Osteocyte (in vitro differentiated cells): Measurements from ENCODE around the gene PMM2. TPM values are rescaled to one million over a fixed set of nuclear protein-coding genes. Genes with fewer than 3 reads are reported as not detected.

Experiments
- DNase-seq: peaks from one replicate; pipeline ENCODE4 v3.0.0; 2021; ENCODE audit warnings: mixed read lengths; ENCODE audit not compliant: unreplicated experiment; ENCODE audit errors: extremely low spot score
- H3K27ac Mint-ChIP-seq: one replicate; pipeline ENCODE4 v1.8.0; 2021; ENCODE audit warnings: mild to moderate bottlenecking, mixed read lengths; ENCODE audit not compliant: unreplicated experiment
- H3K27me3 Mint-ChIP-seq: one replicate; pipeline ENCODE4 v1.8.0; 2021; ENCODE audit warnings: mixed read lengths; ENCODE audit not compliant: unreplicated experiment
- H3K36me3 Mint-ChIP-seq: one replicate; pipeline ENCODE4 v1.8.0; 2021; ENCODE audit warnings: mixed read lengths; ENCODE audit not compliant: unreplicated experiment
- H3K4me1 Mint-ChIP-seq: one replicate; pipeline ENCODE4 v1.8.0; 2021; ENCODE audit warnings: mixed read lengths; ENCODE audit not compliant: unreplicated experiment
- H3K4me3 Mint-ChIP-seq: one replicate; pipeline ENCODE4 v1.8.0; 2021; ENCODE audit warnings: mild to moderate bottlenecking, moderate library complexity, mixed read lengths; ENCODE audit not compliant: unreplicated experiment
- H3K9me3 Mint-ChIP-seq: one replicate; pipeline ENCODE4 v1.8.0; 2021; ENCODE audit warnings: mixed read lengths; ENCODE audit not compliant: unreplicated experiment
- total RNA-seq: library from RNA; stranded (reverse); gene quantifications from 2 replicates; pipeline ENCODE4 v1.2.1, GENCODE V29; 2021
- TF ChIP-seq, protein P1 (sequence below): fragments of 200-600 bp; sonication (generic); IDR thresholded peaks from 2 replicates; pipeline ENCODE4 v1.5.0; 2021; ENCODE audit warnings: antibody characterized with exemption, mild to moderate bottlenecking, moderate library complexity

The PMM2 gene
- total RNA-seq, 1 donor from 2014 or later = 42.9 TPM

DNA sequence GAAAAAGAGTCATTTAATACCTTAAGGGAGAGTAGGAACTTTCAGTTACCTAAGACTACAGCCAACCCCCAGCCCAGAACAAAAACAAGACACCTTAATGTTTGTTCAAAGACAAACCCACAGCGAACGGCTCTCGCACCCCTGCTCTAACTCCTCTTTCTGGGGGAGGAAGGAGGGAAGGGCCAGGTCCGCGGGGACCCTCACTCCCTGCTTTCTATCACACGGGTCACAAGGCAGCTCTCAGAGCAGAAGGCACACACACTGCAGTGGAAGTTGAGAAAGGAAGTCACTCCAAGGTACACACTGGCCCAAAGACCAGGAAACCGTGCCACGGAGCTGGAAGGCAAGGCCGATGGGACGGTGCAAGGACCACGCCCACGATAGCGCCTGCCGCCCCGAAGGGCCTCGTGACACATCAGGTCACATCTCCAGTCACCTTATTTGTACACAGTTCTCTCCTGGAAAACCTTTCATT lies 94.5 kb downstream of the PMM2 start:
- H3K9me3 Mint-ChIP-seq = no peaks in the 10 kb centered on the region
- no peaks in the 10 kb centered on the region for H3K27me3 Mint-ChIP-seq
- H3K4me3 Mint-ChIP-seq = no peak overlapping the region
- peaks cover 7% of the 10 kb centered on the region for H3K4me1 Mint-ChIP-seq
- H3K36me3 Mint-ChIP-seq = peaks cover 46% of the 10 kb centered on the region
- TF ChIP-seq, protein P1, sequence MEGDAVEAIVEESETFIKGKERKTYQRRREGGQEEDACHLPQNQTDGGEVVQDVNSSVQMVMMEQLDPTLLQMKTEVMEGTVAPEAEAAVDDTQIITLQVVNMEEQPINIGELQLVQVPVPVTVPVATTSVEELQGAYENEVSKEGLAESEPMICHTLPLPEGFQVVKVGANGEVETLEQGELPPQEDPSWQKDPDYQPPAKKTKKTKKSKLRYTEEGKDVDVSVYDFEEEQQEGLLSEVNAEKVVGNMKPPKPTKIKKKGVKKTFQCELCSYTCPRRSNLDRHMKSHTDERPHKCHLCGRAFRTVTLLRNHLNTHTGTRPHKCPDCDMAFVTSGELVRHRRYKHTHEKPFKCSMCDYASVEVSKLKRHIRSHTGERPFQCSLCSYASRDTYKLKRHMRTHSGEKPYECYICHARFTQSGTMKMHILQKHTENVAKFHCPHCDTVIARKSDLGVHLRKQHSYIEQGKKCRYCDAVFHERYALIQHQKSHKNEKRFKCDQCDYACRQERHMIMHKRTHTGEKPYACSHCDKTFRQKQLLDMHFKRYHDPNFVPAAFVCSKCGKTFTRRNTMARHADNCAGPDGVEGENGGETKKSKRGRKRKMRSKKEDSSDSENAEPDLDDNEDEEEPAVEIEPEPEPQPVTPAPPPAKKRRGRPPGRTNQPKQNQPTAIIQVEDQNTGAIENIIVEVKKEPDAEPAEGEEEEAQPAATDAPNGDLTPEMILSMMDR = no peak
- DNase-seq = no peak
- H3K27ac Mint-ChIP-seq = peak overlapping the region; percentile 52

DNA sequence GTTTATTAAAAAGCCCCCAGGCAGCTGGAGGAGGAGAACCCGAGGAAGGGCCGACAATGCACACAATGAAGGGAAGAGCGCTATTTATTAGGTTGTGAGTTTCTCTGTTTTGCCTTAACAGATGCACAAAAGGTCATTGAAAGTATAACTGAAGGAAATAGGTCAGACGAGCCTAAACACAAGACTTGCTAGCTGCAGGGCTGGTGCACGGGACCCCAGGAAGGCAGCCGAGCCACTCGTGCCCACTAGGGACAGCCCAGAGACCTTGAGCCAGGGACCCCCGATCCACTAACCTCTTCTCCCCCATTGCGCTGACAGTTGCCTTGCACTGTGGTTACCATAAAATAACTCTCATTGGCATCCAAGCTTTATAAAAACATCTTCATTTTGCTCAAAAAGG lies 95.8 kb downstream of the PMM2 start:
- DNase-seq = no peak
- Mint-ChIP-seq H3K4me3 (no peak overlapping the region), H3K9me3 (no peaks in the 10 kb centered on the region), H3K27me3 (no peaks in the 10 kb centered on the region), H3K27ac (no peak overlapping the region), H3K4me1 (peaks cover 5% of the 10 kb centered on the region), H3K36me3 (peaks cover 47% of the 10 kb centered on the region)
- TF ChIP-seq, protein P1 = no peak

DNA sequence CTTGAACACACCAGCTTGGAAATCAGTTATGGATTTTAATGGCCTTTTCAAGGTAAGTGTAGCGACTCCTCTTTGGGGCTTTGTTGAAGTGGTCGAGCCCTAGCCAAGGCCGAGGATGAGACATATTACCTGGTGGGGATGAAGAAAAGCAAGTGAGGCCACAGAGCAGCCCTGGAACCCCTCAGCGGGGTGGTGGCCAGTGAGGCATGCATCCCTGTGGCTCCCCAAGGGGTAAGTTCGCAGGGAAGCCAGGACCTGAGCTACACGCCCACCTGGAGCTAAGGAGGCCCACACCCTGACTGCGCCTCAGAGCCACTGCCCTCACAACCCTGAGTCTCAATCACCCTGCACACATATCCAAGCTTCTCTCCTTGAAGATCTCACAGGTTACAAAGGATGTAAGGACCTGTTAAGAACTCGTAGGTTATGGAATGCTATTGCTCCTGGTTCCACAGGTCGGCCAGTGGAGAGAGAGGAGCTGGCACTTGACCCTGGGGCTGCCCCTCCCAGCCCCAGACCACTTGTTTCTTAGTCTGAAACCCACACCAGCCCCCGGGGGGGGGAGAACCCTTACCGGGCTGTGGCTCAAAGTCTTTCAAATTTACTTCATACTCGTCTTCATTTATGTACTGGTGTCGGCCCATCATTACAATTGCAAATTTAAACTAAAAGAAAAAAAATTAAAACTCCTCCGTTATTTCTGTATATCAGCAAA lies 96.5 kb downstream of the PMM2 start:
- H3K4me1 Mint-ChIP-seq = peaks cover 5% of the 10 kb centered on the region
- TF ChIP-seq, protein P1 = no peak
- no peak overlapping the region for H3K27ac Mint-ChIP-seq
- H3K36me3 Mint-ChIP-seq = peaks cover 53% of the 10 kb centered on the region
- H3K27me3 Mint-ChIP-seq = no peaks in the 10 kb centered on the region
- no peaks in the 10 kb centered on the region for H3K9me3 Mint-ChIP-seq
- DNase-seq = no peak
- H3K4me3 Mint-ChIP-seq = no peak overlapping the region

DNA sequence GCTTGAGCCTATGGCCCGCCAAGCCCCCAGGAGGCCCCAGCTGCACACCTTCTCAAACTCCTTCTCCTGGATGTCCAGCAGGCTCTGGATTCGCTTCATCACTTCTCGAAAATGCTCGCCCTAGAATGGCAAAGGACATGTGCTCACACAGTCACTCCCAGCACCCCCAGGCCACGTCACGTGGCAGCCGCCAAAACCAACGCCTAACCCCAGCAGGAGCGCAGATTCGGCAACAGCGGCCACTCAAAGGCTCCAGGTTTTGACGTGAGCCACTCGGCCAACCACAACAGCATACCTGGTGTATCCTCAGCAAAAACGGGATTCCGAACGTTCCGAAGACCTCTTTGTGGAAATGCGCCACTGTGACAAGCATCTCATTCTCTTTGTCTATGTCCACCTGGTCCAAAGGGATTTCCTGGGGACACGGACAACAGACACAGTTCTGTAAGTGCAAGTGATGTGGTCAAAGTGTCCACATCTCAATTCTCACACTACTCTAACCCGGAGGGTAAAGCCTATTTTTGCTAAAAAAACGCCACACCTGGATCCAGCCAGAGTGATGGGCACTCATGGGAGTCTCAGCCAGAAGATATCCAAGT lies 97.2 kb downstream of the PMM2 start:
- Mint-ChIP-seq H3K27ac (no peak overlapping the region), H3K4me1 (peaks cover 5% of the 10 kb centered on the region)

More for the DNA sequence above, 97.2 kb downstream of the PMM2 start:
- no peak for DNase-seq
- Mint-ChIP-seq H3K27me3 (no peaks in the 10 kb centered on the region), H3K36me3 (peaks cover 60% of the 10 kb centered on the region), H3K4me3 (no peak overlapping the region), H3K9me3 (no peaks in the 10 kb centered on the region)
- TF ChIP-seq, protein P1 = no peak
